GM12891 (cell line): ENCODE results near the gene TSPAN9.

ENCODE experiments used
- DNase-seq: peaks from one replicate; pipeline ENCODE4 v3.0.0; 2011; ENCODE audit warnings: low spot score; ENCODE audit not compliant: insufficient read length
- FAIRE-seq: peaks from 2 replicates; lab custom pipeline; 2011; peaks lifted over from hg19 to GRCh38; lab: Jason Lieb, UNC
- PAX5 ChIP-seq: IDR thresholded peaks from 2 replicates; pipeline ENCODE4 v1.6.1; 2011; ENCODE audit warnings: low read length, moderate library complexity, mild to moderate bottlenecking; ENCODE audit not compliant: insufficient read depth, severe bottlenecking
- POLR2A ChIP-seq: IDR thresholded peaks from 2 replicates; pipeline ENCODE4 v1.6.1; 2011; ENCODE audit warnings: low read depth, low read length, control low read depth
- POLR2AphosphoS5 ChIP-seq: IDR thresholded peaks from 2 replicates; pipeline ENCODE4 v1.6.1; 2011; ENCODE audit warnings: low read depth, low read length, control low read depth
- POU2F2 ChIP-seq: IDR thresholded peaks from 2 replicates; pipeline ENCODE4 v1.6.1; 2011; ENCODE audit warnings: low read depth, mild to moderate bottlenecking, control low read depth, low read length, moderate library complexity
- SPI1 ChIP-seq: IDR thresholded peaks from 2 replicates; pipeline ENCODE4 v1.6.1; 2011; ENCODE audit warnings: low read depth, low read length, control low read depth
- TAF1 ChIP-seq: IDR thresholded peaks from 2 replicates; pipeline ENCODE4 v1.6.1; 2011; ENCODE audit warnings: low read depth, low read length, control low read depth

TSPAN9 gene

DNA sequence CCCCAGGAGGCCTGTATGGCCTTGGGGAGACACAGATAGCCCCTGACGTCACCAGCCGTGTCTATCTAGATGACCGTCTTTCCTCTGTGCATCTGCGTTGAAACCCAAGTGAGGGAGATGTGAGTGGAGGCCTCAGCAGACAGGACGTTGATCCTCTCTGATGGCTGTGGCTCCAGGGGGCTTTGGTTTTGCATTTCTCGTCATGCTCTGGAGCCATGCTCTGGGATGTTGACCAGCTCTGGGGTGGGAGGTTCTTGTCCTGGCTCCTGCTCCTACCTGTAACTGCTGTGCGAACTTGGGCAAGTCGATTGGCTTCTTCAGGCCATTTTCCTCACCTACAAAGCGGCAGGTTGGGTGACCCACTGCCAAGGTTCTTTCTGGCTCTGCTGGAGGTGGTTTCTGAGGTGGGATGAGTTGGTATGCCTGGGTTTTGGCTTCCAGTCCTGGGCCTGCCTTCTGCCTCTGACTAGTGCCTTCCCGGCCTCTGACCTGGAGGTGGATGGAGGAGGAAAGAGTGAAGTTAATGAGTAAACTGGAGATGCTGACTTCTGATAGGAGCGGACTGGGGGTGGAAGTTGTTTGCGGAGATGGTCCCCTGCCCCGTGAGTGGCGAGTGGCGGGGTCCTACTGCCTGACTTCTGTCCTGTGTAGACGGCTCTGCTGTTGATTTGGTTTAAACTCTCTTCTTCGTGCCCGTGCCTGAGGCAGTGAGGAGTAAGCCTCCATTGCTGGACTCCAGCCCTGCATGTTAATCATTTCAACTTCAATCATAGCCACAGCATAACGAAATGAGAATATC is 8.4 kb downstream of the TSPAN9 start:
- FAIRE-seq (no peak), DNase-seq (no peak)
- TF ChIP-seq TAF1 = no peak
- TF ChIP-seq POU2F2 = no peak
- no peak for TF ChIP-seq POLR2AphosphoS5
- no peak for TF ChIP-seq PAX5
- no peak for TF ChIP-seq SPI1
- no peak for TF ChIP-seq POLR2A

DNA sequence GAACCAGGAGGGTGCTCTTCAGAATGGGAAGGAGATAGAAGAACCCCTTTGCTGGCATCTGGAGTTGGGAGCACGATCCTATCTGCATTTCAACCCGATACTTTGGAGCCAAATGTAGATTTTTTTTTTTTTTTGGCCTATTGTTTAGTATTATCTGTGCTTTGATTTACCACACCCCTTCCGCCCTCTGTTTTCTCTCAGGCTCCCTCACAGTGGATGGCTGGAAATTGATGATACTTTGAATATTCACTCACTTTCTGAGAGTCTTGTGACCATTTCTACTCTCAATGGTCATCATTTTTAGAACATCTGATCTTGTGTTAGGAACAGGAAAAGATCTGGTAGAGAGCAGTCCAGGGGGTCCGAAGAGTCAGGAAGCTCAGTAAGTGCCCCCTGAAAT is 9.0 kb downstream of the TSPAN9 start:
- FAIRE-seq (no peak), DNase-seq (no peak)
- TF ChIP-seq SPI1 (no peak), POLR2AphosphoS5 (no peak), POLR2A (no peak), POU2F2 (no peak), TAF1 (no peak), PAX5 (no peak)

DNA sequence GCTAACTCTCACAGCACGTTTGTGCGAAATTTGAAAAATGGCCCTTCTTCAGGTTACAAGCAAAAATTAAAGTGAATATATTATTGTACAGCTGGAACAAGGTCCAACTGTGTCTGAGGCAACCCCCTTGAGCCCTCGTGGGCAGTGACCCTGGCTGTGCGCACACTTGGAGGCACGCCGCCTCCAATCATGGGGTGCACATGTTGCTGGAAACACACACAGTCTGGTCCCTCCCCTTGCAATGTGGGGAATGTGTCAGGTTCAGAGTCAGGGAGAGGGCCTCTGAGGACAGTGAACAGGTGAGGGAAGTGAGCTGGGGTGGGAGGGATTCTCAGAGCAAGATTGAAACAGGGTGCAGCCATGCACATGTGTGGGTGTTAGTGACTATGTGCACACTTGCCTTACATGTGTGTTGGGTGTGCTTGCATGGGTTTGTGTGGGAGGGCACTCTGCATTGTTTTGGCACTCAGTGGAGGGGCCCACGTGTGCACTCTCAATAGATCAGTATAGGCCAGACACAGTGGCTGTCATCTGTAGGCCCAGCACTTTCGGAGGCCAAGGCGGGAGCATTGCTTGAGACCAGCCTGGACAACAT is 9.6 kb downstream of the TSPAN9 start:
- FAIRE-seq (no peak), DNase-seq (no peak)
- TF ChIP-seq POU2F2 = no peak
- TF ChIP-seq SPI1 = no peak
- no peak for TF ChIP-seq TAF1
- no peak for TF ChIP-seq POLR2AphosphoS5
- no peak for TF ChIP-seq POLR2A
- TF ChIP-seq PAX5 = no peak

DNA sequence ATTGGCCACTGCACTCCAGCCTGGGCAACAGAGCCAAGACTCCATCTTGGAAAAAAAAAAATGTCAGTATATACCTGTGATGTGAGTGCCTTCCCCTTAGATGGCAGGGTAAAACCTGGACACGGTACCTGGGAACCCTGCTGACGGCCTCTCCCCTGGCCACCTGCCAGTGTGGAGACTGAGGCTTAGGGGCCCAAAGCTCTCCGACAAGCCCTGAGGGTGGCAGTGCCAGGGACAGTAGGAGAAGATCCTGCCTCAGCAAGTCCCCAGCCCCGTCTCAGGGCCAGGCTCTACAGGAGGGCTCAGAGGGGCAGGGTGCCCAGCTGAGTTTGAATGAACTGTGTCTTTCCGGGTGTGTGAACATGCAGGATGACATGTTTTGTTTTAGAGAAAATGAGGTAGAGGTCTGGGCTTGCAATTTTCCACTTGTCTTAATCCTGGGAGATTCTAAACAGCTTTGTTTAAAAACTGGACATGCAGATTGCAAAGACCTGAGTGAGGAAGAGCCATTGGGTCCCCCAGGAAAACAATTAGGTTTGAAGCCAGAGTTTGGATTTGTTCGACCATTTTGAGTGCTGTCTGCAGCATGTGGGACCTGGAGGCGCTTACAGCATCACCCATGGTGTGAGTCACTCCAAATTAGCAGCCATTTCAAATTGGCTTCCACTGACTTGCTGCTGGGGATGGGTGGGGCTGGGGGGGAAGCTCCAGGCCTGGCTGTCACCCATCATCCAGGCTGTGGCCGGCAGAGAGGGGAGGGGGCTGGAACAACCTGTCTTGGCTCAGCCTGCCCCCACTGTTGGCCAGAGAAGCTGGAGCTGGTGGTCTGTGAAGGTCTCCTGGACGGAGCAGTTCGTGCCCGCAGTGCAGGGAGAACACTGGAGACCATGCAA is 10.8 kb downstream of the TSPAN9 start:
- no peak for TF ChIP-seq SPI1
- TF ChIP-seq POLR2AphosphoS5 = no peak
- TF ChIP-seq TAF1 = no peak
- FAIRE-seq = no peak
- no peak for DNase-seq

DNA sequence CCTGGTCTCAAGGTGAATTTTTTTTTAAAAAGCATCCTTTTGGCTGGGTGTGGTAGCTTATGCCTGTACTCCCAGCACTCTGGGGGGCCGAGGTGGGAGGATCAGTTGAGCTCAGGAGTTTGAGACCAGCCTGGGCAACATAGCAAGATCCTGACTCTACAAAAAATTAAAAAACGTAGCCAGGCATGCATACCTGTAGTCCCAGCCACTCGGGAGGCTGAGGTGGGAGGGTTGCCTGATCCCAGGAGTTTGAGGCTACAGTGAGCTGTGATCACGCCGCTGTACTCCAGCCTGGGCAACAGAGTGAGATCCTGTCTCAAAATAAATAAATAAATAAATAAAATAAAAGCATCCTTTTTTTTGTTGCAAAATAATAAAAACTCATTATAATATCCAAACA is 12.4 kb downstream of the TSPAN9 start:
- DNase-seq = no peak
- no peak for FAIRE-seq
- no peak for TF ChIP-seq POU2F2
- TF ChIP-seq PAX5 = no peak
- no peak for TF ChIP-seq TAF1
- TF ChIP-seq POLR2AphosphoS5 = no peak
- no peak for TF ChIP-seq SPI1
- no peak for TF ChIP-seq POLR2A

DNA sequence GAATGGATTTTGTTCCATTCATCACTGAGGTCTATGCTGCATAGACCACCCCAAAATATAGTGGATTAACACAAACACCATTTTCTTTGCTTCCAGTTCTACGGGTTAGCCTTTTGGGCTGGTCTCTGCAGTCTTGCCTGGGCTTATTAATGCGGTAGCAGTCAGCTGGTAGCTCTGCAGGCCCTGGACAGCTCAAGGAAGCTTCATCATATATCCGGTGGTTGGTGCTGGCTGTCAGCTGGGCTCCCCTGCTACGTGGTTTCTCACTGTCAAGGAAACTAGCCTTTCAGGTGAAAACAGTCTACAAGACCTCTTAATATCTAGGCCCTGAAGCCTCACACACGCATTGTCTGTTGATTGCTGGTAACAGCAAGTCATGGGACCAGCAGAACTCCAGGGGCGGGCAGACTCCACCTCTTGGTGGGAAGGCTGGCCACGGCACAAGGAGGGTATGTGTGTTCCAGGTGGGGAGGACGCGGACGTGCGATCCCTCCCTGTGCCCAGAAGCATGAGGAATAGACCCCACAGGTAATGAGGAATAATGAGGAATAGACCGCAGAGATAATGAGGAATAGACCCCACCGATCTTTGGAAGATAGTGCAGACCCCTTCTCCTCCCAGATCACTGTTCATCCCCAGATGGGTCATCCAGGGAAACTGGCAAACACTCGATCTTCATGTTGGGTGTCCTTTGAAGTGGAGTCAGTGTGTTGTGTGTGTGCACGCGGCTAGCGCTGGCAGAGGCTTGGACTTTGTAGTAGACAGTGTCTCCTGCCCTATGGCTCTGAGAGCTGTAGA is 13.3 kb downstream of the TSPAN9 start:
- TF ChIP-seq SPI1 (no peak), POLR2A (no peak), POU2F2 (no peak), POLR2AphosphoS5 (no peak), TAF1 (no peak), PAX5 (no peak)
- no peak for DNase-seq
- FAIRE-seq = no peak

DNA sequence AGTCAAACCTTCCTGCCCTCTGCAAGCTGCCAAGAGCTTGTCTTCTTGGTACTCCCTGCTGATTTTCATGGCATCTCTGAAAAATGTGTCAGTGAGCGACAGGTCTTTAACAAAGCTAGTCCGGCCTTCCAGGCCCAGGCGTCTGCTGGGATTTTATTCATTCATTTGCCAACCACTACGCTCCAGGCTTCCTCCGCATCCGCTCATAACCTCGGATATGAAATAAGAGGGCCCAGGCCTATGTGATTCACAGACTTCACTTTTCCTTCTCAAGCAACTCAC is 13.8 kb downstream of the TSPAN9 start:
- no peak for DNase-seq
- FAIRE-seq = no peak
- no peak for TF ChIP-seq PAX5
- no peak for TF ChIP-seq TAF1
- TF ChIP-seq POU2F2 = no peak
- TF ChIP-seq SPI1 = no peak
- no peak for TF ChIP-seq POLR2AphosphoS5
- TF ChIP-seq POLR2A = no peak

DNA sequence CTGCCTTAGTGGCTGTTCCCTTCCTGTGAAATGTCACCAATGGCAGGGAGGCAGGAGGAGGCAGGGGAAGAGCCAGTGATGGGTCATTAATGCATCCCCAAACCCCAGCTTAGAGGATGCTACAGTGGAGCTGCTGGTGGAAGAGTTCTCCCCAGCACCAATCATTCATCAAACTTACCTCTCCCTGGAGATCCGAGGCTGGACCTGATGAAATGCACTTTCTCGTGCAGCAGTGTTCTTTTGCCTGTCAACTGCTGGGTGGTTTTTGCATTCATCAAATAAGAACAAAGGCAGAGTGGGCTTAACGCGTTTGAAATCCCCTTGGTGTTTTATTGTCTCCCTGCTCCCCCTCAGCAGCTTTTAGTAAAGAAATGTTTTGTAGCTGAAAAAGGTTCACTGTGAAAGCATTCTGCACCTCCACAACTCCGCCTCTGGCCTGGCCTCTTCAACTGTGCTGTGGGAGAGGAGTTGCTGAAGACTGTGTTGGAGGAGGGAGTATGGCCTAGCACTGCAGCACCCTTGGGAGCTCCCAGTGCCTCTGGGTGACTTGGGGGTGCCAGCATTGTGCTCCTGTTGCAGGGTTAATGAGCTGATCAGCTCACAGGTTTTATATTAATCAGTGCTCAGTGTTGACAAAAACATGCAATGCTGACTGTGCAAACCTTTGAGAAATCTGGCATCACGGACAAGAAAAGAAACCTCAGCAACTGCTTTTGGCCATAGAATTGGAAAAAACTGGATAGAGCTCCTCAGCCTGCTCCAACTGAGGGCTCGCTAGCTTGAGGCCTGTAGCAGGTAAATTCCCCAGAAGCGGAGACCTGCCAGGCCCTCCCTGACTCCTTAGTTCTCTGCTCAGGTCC is 14.4 kb downstream of the TSPAN9 start:
- FAIRE-seq (no peak), DNase-seq (no peak)
- TF ChIP-seq PAX5 (no peak), POU2F2 (no peak), POLR2AphosphoS5 (no peak), SPI1 (no peak), TAF1 (no peak), POLR2A (no peak)

DNA sequence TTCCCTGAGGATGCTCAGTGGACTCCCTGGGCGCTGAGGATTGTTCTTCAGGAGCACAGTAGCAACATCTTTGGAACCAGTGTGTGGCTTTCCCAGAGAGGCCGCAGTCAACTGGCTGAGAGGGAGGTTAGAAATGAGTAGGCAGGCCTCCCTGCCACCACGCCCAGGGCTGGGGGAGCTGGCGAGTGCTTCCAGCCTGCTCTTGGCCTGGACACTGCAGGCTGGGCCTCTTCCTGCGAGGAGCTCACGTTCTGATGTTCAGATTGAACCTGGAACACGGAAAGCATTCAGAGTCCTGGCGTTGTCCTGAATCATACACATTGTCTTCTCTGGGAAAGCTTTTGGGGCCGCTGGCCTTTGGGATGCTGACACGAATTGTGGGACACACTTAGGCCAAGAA is 15.6 kb downstream of the TSPAN9 start:
- DNase-seq (no peak), FAIRE-seq (no peak)
- TF ChIP-seq PAX5 (no peak), SPI1 (no peak), POLR2A (no peak), POU2F2 (no peak), POLR2AphosphoS5 (no peak), TAF1 (no peak)
